ENCODE results near the gene UGT8. TPM values are rescaled to one million over a fixed set of nuclear protein-coding genes. Genes with fewer than 3 reads are reported as not detected.
A peak's percentile ranks its signal among the peaks of the same experiment; 100 is the strongest.

Gene UGT8
- total RNA-seq, 1 experiment from 2014 or later, result 3.7 TPM

DNA sequence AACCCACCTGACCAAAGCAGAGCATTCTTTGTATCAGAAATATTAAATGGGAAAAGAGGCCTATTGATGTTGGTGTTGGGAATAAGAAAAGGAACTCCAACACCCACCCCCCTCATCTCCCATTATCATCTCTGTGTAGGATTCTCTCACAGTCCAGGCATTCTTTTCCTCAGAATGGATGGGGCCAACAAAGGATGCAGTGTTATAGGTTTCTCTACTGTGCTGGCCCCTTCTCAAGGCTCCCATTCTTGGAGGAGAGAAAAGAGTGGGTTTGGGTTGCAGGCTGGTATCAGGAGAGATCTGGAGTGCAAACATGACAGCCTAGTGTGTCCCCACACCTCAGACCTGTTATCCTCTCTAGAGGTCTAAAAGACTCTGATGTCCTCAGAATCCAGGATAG lies 59.6 kb downstream of the UGT8 start:
- H3F3A ChIP-seq (ENCODE audit: insufficient read depth, low read depth), result no peaks in the 10 kb centered on the region
- ChIA-PET POLR2A (ENCODE audit: unreplicated experiment) (no interaction called here), CTCF (no interaction called here)
- H3K27ac ChIP-seq, result no peak overlapping the region
- H3K9me3 ChIP-seq (ENCODE audit: insufficient read depth, low read depth), result no peaks in the 10 kb centered on the region
- TF ChIP-seq, protein P1, sequence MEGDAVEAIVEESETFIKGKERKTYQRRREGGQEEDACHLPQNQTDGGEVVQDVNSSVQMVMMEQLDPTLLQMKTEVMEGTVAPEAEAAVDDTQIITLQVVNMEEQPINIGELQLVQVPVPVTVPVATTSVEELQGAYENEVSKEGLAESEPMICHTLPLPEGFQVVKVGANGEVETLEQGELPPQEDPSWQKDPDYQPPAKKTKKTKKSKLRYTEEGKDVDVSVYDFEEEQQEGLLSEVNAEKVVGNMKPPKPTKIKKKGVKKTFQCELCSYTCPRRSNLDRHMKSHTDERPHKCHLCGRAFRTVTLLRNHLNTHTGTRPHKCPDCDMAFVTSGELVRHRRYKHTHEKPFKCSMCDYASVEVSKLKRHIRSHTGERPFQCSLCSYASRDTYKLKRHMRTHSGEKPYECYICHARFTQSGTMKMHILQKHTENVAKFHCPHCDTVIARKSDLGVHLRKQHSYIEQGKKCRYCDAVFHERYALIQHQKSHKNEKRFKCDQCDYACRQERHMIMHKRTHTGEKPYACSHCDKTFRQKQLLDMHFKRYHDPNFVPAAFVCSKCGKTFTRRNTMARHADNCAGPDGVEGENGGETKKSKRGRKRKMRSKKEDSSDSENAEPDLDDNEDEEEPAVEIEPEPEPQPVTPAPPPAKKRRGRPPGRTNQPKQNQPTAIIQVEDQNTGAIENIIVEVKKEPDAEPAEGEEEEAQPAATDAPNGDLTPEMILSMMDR (conservative IDR thresholded peaks at IDR 0.05), result no peak
- no peak for TF ChIP-seq EZH2 (IDR thresholded peaks at IDR 0.05; ENCODE audit: low read depth)
- H3K27me3 ChIP-seq (ENCODE audit: insufficient read depth, low read depth), result no peaks in the 10 kb centered on the region
- H3K4me2 ChIP-seq, result no peak overlapping the region
- H2AFZ ChIP-seq, result no peak overlapping the region
- no peaks in the 10 kb centered on the region for H3K4me1 ChIP-seq (replicated peaks; ENCODE audit: insufficient read depth)
- H3K79me2 ChIP-seq (ENCODE audit: low read depth), result no peaks in the 10 kb centered on the region
- H3K36me3 ChIP-seq (ENCODE audit: low read depth), result no peaks in the 10 kb centered on the region
- H3K9me2 ChIP-seq (ENCODE audit: insufficient read depth), result no peaks in the 10 kb centered on the region
- H4K20me1 ChIP-seq (ENCODE audit: insufficient read depth), result no peaks in the 10 kb centered on the region
- no TSS peak for BruUV-seq (replicated peaks)
- no peak overlapping the region for H3K4me3 ChIP-seq
- no peak for DNase-seq
- intact Hi-C loops (cut with micrococcal nuclease; ENCODE audit: unreplicated experiment), result no loop called here

- Histone ChIP-seq H3K4me1 (replicated peaks; ENCODE audit: insufficient read depth) (no peaks in the 10 kb centered on the region), H3K79me2 (ENCODE audit: low read depth) (no peaks in the 10 kb centered on the region), H4K20me1 (ENCODE audit: insufficient read depth) (no peaks in the 10 kb centered on the region), H3K27ac (no peak overlapping the region), H3K36me3 (ENCODE audit: low read depth) (no peaks in the 10 kb centered on the region), H3K9me3 (ENCODE audit: insufficient read depth, low read depth) (no peaks in the 10 kb centered on the region), H3K4me2 (no peak overlapping the region), H3F3A (ENCODE audit: insufficient read depth, low read depth) (no peaks in the 10 kb centered on the region), H3K27me3 (ENCODE audit: insufficient read depth, low read depth) (no peaks in the 10 kb centered on the region), H3K9me2 (ENCODE audit: insufficient read depth) (no peaks in the 10 kb centered on the region), H3K4me3 (no peak overlapping the region), H2AFZ (no peak overlapping the region)
- TF ChIP-seq EZH2 (IDR thresholded peaks at IDR 0.05; ENCODE audit: low read depth), result no peak
- TF ChIP-seq, protein P1 (conservative IDR thresholded peaks at IDR 0.05), result no peak
- ChIA-PET POLR2A (ENCODE audit: unreplicated experiment) (no interaction called here), CTCF (interaction anchor here (1.0 kb wide), 1 partner anchor 270 kb away, joined by 5 read pairs; no protein-coding TSS in a partner anchor)
- DNase-seq, result no peak
- intact Hi-C loops (cut with micrococcal nuclease; ENCODE audit: unreplicated experiment), result loop anchor here (1.0 kb wide), 1 partner anchor 272 kb away; no protein-coding TSS in a partner anchor
- no TSS peak for BruUV-seq (replicated peaks)
Measured at GRCh38 chr4:114658776-114659175, 60.2 kb downstream of the UGT8 start.

DNA sequence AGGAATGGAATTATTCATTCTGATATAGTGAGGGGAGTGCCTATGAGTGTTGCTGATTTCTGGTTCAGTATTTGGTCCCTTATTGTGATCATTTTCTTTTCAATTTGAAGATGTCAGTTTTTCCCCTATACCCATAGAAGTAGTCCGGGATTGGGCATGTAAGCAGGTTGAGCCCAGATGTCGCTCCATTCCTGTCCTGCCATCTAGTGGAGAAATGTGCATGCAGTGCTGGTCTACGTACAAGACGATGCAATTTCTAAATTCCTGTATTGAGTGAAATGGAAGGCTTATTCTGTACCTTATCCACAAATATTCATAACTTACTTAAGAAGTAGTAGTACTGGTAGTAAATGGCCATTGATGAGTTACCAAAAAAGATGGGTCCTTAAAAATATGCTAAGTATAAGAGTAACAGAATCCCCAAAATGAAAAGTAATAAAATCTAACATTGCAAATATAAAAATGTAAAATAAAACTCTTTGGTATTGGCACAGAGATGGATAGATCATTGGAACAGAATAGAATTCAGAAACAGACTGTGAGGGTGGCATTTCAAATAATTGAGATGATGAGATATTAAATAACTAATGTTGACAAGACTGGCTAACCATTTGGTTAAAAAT lies 60.9 kb downstream of the UGT8 start:
- H3K4me2 ChIP-seq, result no peak overlapping the region
- no peaks in the 10 kb centered on the region for H3K36me3 ChIP-seq (ENCODE audit: low read depth)
- no TSS peak for BruUV-seq (replicated peaks)
- 0 out of 2 replicates have a peak overlapping the region, but pooled peaks have one; percentile 43 for H2AFZ ChIP-seq
- H3K9me3 ChIP-seq (ENCODE audit: insufficient read depth, low read depth), result no peaks in the 10 kb centered on the region
- CTCF ChIA-PET, result interaction anchor here (1.0 kb wide), 1 partner anchor 271 kb away, joined by 5 read pairs; no protein-coding TSS in a partner anchor
- TF ChIP-seq, protein P1 (conservative IDR thresholded peaks at IDR 0.05), result peak; percentile 70
- no peak for TF ChIP-seq EZH2 (IDR thresholded peaks at IDR 0.05; ENCODE audit: low read depth)
- intact Hi-C loops (cut with micrococcal nuclease; ENCODE audit: unreplicated experiment), result loop anchor here (1.0 kb wide), 1 partner anchor 273 kb away; no protein-coding TSS in a partner anchor
- no peaks in the 10 kb centered on the region for H3K79me2 ChIP-seq (ENCODE audit: low read depth)
- no peaks in the 10 kb centered on the region for H3K9me2 ChIP-seq (ENCODE audit: insufficient read depth)
- no peak overlapping the region for H3K27ac ChIP-seq
- H3K27me3 ChIP-seq (ENCODE audit: insufficient read depth, low read depth), result no peaks in the 10 kb centered on the region
- H3K4me3 ChIP-seq, result no peak overlapping the region
- H3F3A ChIP-seq (ENCODE audit: insufficient read depth, low read depth), result no peaks in the 10 kb centered on the region
- POLR2A ChIA-PET (ENCODE audit: unreplicated experiment), result no interaction called here
- no peaks in the 10 kb centered on the region for H4K20me1 ChIP-seq (ENCODE audit: insufficient read depth)
- no peaks in the 10 kb centered on the region for H3K4me1 ChIP-seq (replicated peaks; ENCODE audit: insufficient read depth)
- peak; percentile 33 to 48 for DNase-seq
